ENCODE results near the gene FSD2. TPM values are rescaled to one million over a fixed set of nuclear protein-coding genes. Genes with fewer than 3 reads are reported as not detected.

The FSD2 gene
- total and polyA plus RNA-seq, 9 of the 15 experiments (the other 6 are each of a cell fraction or from before 2014, with no cell fraction given) = 0.01 to 0.06 TPM; not detected in 7

DNA sequence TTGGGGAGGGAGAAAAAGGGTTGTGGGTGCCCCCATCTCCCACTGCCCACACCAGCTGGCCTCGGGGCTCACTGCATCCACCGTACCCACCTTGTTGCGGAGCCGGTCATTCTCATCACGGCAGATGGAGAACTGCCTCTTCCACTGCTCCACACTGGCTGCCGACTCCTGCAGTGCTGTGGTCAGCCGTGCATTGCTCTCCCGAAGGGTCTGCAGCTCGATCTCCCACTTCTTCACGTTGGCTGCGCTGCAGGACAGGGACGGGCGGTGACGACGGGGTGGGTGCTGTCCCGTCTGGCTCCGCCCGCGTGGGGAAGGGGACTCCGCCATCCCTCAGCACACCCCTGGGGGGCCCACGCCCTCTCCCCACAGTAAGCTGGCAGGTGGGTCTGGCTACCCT lies 48.7 kb upstream of the FSD2 start:
- H3K9me1 ChIP-seq (ENCODE audit: control insufficient read depth, insufficient read depth, low read length) = no peaks in the 10 kb centered on the region
- H3K9ac ChIP-seq (ENCODE audit: insufficient read depth in 1 of 2, low read depth in 2 of 2, low read length in 2 of 2) = no peak overlapping the region; a peak in 1 of 4 replicates
- no peaks in the 10 kb centered on the region for H3K36me3 ChIP-seq (ENCODE audit: control insufficient read depth, insufficient read depth, low read length)
- no peak overlapping the region for H3K4me3 ChIP-seq
- POLR2A ChIA-PET = no interaction called here
- no peaks in the 10 kb centered on the region for H4K20me1 ChIP-seq (replicated peaks; ENCODE audit: control insufficient read depth, insufficient read depth, low read length)
- in situ Hi-C loops (cut with MboI) = loop anchor here (10.0 kb wide), 1 partner anchor 130 kb away; the partner anchor contains the start of gene RAMAC
- no peak overlapping the region for H3K27ac ChIP-seq (ENCODE audit: extremely low read depth, low read depth, low read length)
- FAIRE-seq (no peak), DNase-seq (ENCODE audit: extremely low read depth in 1 of 4, low spot score in 3 of 4) (no peak), ATAC-seq (no peak)
- intact Hi-C loops (cut with micrococcal nuclease) = no loop called here
- H2AFZ ChIP-seq (ENCODE audit: low read depth, low read length) = no peak overlapping the region
- H3K79me2 ChIP-seq (ENCODE audit: control insufficient read depth, insufficient read depth, low read length) = no peaks in the 10 kb centered on the region
- BruUV-seq (replicated peaks) = no TSS peak
- no peaks in the 10 kb centered on the region for H3K9me3 ChIP-seq (replicated peaks; ENCODE audit: control insufficient read depth, insufficient read depth, low read depth, low read length)
- no peak overlapping the region for H3K4me2 ChIP-seq (ENCODE audit: insufficient read depth, low read length)
- 84% methylated on average over 12 of the region's 21 CpGs for WGBS (ENCODE audit: insufficient coverage, low coverage, missing lambda C conversion rate)
- peaks cover 14 to 30% of the 10 kb centered on the region in 2 experiments for H3K4me1 ChIP-seq (replicated peaks in 1 of 2; ENCODE audit: control insufficient read depth in 2 of 2, insufficient read depth in 2 of 2, low read length in 2 of 2)
- TF ChIP-seq CAMTA2 (CRISPR knock-in tag; conservative IDR thresholded peaks at IDR 0.05) (no peak), RFX1 (IDR thresholded peaks at IDR 0.05) (no peak), HDAC8 (tag; IDR thresholded peaks at IDR 0.05) (no peak), NCOR1 (IDR thresholded peaks at IDR 0.05) (no peak), KLF13 (tag; IDR thresholded peaks at IDR 0.05; ENCODE audit: borderline replicate concordance, low read depth) (no peak), PHF20 (IDR thresholded peaks at IDR 0.05; ENCODE audit: partially characterized antibody) (no peak), ZNF347 (CRISPR knock-in tag; IDR thresholded peaks at IDR 0.05; ENCODE audit: low read depth) (no peak), HLTF (IDR thresholded peaks at IDR 0.05) (no peak), ZNF3 (CRISPR knock-in tag; IDR thresholded peaks at IDR 0.05) (no peak), HNRNPH1 (optimal IDR thresholded peaks at IDR 0.05; ENCODE audit: low read depth, low read length) (no peak)
- TF ChIP-seq, protein P1, sequence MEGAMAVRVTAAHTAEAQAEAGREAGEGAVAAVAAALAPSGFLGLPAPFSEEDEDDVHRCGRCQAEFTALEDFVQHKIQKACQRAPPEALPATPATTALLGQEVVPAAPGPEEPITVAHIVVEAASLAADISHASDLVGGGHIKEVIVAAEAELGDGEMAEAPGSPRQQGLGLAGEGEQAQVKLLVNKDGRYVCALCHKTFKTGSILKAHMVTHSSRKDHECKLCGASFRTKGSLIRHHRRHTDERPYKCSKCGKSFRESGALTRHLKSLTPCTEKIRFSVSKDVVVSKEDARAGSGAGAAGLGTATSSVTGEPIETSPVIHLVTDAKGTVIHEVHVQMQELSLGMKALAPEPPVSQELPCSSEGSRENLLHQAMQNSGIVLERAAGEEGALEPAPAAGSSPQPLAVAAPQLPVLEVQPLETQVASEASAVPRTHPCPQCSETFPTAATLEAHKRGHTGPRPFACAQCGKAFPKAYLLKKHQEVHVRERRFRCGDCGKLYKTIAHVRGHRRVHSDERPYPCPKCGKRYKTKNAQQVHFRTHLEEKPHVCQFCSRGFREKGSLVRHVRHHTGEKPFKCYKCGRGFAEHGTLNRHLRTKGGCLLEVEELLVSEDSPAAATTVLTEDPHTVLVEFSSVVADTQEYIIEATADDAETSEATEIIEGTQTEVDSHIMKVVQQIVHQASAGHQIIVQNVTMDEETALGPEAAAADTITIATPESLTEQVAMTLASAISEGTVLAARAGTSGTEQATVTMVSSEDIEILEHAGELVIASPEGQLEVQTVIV (CRISPR knock-in tag; IDR thresholded peaks at IDR 0.05; ENCODE audit: borderline replicate concordance) = no peak
- TF ChIP-seq, protein P2, sequence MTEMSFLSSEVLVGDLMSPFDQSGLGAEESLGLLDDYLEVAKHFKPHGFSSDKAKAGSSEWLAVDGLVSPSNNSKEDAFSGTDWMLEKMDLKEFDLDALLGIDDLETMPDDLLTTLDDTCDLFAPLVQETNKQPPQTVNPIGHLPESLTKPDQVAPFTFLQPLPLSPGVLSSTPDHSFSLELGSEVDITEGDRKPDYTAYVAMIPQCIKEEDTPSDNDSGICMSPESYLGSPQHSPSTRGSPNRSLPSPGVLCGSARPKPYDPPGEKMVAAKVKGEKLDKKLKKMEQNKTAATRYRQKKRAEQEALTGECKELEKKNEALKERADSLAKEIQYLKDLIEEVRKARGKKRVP (CRISPR knock-in tag; IDR thresholded peaks at IDR 0.05) = no peak
- TF ChIP-seq, protein P3, sequence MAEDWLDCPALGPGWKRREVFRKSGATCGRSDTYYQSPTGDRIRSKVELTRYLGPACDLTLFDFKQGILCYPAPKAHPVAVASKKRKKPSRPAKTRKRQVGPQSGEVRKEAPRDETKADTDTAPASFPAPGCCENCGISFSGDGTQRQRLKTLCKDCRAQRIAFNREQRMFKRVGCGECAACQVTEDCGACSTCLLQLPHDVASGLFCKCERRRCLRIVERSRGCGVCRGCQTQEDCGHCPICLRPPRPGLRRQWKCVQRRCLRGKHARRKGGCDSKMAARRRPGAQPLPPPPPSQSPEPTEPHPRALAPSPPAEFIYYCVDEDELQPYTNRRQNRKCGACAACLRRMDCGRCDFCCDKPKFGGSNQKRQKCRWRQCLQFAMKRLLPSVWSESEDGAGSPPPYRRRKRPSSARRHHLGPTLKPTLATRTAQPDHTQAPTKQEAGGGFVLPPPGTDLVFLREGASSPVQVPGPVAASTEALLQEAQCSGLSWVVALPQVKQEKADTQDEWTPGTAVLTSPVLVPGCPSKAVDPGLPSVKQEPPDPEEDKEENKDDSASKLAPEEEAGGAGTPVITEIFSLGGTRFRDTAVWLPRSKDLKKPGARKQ (CRISPR knock-in tag; IDR thresholded peaks at IDR 0.05) = no peak
- TF ChIP-seq, protein P4, sequence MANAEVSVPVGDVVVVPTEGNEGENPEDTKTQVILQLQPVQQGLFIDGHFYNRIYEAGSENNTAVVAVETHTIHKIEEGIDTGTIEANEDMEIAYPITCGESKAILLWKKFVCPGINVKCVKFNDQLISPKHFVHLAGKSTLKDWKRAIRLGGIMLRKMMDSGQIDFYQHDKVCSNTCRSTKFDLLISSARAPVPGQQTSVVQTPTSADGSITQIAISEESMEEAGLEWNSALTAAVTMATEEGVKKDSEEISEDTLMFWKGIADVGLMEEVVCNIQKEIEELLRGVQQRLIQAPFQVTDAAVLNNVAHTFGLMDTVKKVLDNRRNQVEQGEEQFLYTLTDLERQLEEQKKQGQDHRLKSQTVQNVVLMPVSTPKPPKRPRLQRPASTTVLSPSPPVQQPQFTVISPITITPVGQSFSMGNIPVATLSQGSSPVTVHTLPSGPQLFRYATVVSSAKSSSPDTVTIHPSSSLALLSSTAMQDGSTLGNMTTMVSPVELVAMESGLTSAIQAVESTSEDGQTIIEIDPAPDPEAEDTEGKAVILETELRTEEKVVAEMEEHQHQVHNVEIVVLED (CRISPR knock-in tag; IDR thresholded peaks at IDR 0.05) = no peak
- H3K27me3 ChIP-seq (ENCODE audit: control insufficient read depth in 2 of 2, insufficient read depth in 2 of 2, low read length in 2 of 2) = peaks cover 0 to 4% of the 10 kb centered on the region in 2 experiments; a peak in 1 of 5 replicates
- CTCF ChIA-PET (ENCODE audit: low intra/inter-chr PET ratio) = no interaction called here
